Endodermal cell (in vitro differentiated cells): ENCODE measurements around the gene CSTA. TPM values are rescaled to one million over a fixed set of nuclear protein-coding genes. Genes with fewer than 3 reads are reported as not detected.

Source experiments
- DNase-seq: peaks from one replicate; pipeline ENCODE4 v3.0.0-alpha.2; 2017
- H3K27ac ChIP-seq: 2 replicates; pipeline ENCODE4 v1.5.1; 2013; ENCODE audit warnings: mild to moderate bottlenecking, low read depth, low read length, moderate library complexity
- H3K27me3 ChIP-seq: 2 replicates; pipeline ENCODE4 v1.6.1; 2013; ENCODE audit warnings: mild to moderate bottlenecking, low read length, moderate library complexity; ENCODE audit not compliant: insufficient read depth, control insufficient read depth, poor library complexity, severe bottlenecking
- H3K36me3 ChIP-seq: 2 replicates; pipeline ENCODE4 v1.7.0; 2013; ENCODE audit warnings: mild to moderate bottlenecking, low read length, moderate library complexity; ENCODE audit not compliant: control insufficient read depth, insufficient read depth
- H3K4me1 ChIP-seq: one replicate; pipeline ENCODE4 v1.7.0; 2013; ENCODE audit warnings: low read length; ENCODE audit not compliant: control insufficient read depth, insufficient read depth
- H3K4me3 ChIP-seq: 2 replicates; pipeline ENCODE4 v1.5.1; 2013; ENCODE audit warnings: mild to moderate bottlenecking, low read length, moderate library complexity
- H3K9ac ChIP-seq: 2 replicates; pipeline ENCODE4 v1.6.1; 2013; ENCODE audit warnings: mild to moderate bottlenecking, low read length, moderate library complexity; ENCODE audit not compliant: poor library complexity, severe bottlenecking; ENCODE audit errors: extremely low read depth
- H3K9me3 ChIP-seq: 2 replicates; pipeline ENCODE4 v1.6.1; 2013; ENCODE audit warnings: mild to moderate bottlenecking, low read length, moderate library complexity; ENCODE audit not compliant: control insufficient read depth
- H3K27ac Mint-ChIP-seq: 2 replicates; pipeline ENCODE4 v1.8.0; 2020; ENCODE audit warnings: mixed read lengths
- H3K27me3 Mint-ChIP-seq: 2 replicates; pipeline ENCODE4 v1.8.0; 2021; ENCODE audit warnings: mild to moderate bottlenecking, mixed read lengths; ENCODE audit not compliant: insufficient read depth
- H3K36me3 Mint-ChIP-seq: 2 replicates; pipeline ENCODE4 v1.8.0; 2020; ENCODE audit warnings: low read depth, mixed read lengths
- H3K4me1 Mint-ChIP-seq: 2 replicates; pipeline ENCODE4 v1.8.0; 2020; ENCODE audit warnings: mixed read lengths
- H3K4me3 Mint-ChIP-seq: 2 replicates; pipeline ENCODE4 v1.8.0; 2020; ENCODE audit warnings: mild to moderate bottlenecking, moderate library complexity, mixed read lengths
- H3K9me3 Mint-ChIP-seq: 2 replicates; pipeline ENCODE4 v1.8.0; 2020; ENCODE audit warnings: mild to moderate bottlenecking, mixed read lengths
- whole genome bisulfite sequencing, 2 experiments: methylation state at CpG; one replicate each; pipeline versions ENCODE4 v1.1.5 to v1.1.7; 2013; ENCODE audit warnings: missing lambda C conversion rate in 2 of 2, mixed read lengths in 1 of 2; ENCODE audit not compliant: insufficient coverage in 1 of 2, insufficient read length in 1 of 2; 5-methylcytosine and 5-hydroxymethylcytosine counted together
- total RNA-seq, 2 donors: library from RNA; stranded (reverse); fragmentation: NEBNext Ultra II Directional in 1 of 2; extraction: Animal tissue kit (Norgen Biotek cat#: 25700) in 1 of 2; gene quantifications; 2 replicates in 1 of 2; 3 replicates in 1 of 2; pipeline ENCODE4 v1.2.1, GENCODE V29; 2021
- TF ChIP-seq, protein P1 (sequence below): fragments of 200-600 bp; sonication (generic); conservative IDR thresholded peaks from 2 replicates; pipeline ENCODE4 v1.5.0; 2021; ENCODE audit warnings: antibody characterized with exemption, mild to moderate bottlenecking

The CSTA gene
- total RNA-seq, 2 donors from 2014 or later: not detected

DNA sequence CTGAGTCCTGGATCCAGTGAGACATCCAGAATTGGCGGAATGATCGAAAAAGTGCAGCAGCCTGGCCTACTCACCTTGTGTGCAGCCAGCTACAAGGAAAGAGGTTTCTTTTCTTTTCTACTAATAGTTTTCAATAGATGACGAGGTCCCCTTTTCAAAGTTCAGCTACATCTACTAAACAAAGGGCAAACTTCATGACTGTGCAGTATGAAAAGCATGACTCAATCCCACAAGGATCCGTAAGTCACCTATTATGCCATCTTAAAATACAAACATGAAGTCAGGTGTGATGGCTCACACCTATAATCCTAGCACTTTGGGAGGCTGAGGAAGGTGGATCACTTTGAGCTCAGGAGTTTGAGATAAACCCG is 41.3 kb downstream of the CSTA start:
- 94 to 98% methylated on average over 4 to 5 of the region's 5 CpGs for WGBS, 2 experiments
- Histone ChIP-seq H3K9me3 (no peaks in the 10 kb centered on the region), H3K4me1 (peaks cover 5% of the 10 kb centered on the region), H3K9ac (no peak overlapping the region), H3K27me3 (no peaks in the 10 kb centered on the region), H3K36me3 (peaks cover 65% of the 10 kb centered on the region), H3K27ac (no peak overlapping the region), H3K4me3 (no peak overlapping the region)
- Mint-ChIP-seq H3K4me1 (peaks cover 41% of the 10 kb centered on the region), H3K36me3 (peaks cover 46% of the 10 kb centered on the region), H3K27ac (no peak overlapping the region), H3K27me3 (no peaks in the 10 kb centered on the region), H3K4me3 (no peak overlapping the region), H3K9me3 (no peaks in the 10 kb centered on the region)
- TF ChIP-seq, protein P1, sequence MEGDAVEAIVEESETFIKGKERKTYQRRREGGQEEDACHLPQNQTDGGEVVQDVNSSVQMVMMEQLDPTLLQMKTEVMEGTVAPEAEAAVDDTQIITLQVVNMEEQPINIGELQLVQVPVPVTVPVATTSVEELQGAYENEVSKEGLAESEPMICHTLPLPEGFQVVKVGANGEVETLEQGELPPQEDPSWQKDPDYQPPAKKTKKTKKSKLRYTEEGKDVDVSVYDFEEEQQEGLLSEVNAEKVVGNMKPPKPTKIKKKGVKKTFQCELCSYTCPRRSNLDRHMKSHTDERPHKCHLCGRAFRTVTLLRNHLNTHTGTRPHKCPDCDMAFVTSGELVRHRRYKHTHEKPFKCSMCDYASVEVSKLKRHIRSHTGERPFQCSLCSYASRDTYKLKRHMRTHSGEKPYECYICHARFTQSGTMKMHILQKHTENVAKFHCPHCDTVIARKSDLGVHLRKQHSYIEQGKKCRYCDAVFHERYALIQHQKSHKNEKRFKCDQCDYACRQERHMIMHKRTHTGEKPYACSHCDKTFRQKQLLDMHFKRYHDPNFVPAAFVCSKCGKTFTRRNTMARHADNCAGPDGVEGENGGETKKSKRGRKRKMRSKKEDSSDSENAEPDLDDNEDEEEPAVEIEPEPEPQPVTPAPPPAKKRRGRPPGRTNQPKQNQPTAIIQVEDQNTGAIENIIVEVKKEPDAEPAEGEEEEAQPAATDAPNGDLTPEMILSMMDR: no peak
- no peak for DNase-seq

- Histone ChIP-seq H3K27ac (no peak overlapping the region), H3K9me3 (no peaks in the 10 kb centered on the region), H3K27me3 (no peaks in the 10 kb centered on the region), H3K4me3 (no peak overlapping the region), H3K36me3 (peaks cover 32% of the 10 kb centered on the region), H3K9ac (no peak overlapping the region), H3K4me1 (no peaks in the 10 kb centered on the region)
- 83% methylated on average over 1 of the region's 1 CpG; no CpG with 5 or more reads in 1 of the 2 experiments for WGBS, 2 experiments
- Mint-ChIP-seq H3K9me3 (no peaks in the 10 kb centered on the region), H3K4me3 (no peak overlapping the region), H3K27me3 (no peaks in the 10 kb centered on the region), H3K36me3 (peaks cover 16% of the 10 kb centered on the region), H3K27ac (no peak overlapping the region), H3K4me1 (peaks cover 5% of the 10 kb centered on the region)
- no peak for DNase-seq
- TF ChIP-seq, protein P1: no peak
Observed at GRCh38 chr3:122374034-122374433, 49.0 kb downstream of the CSTA start.

GRCh38 chr3:122377975-122378374 is 52.9 kb downstream of the CSTA start:
- Mint-ChIP-seq H3K27me3 (no peaks in the 10 kb centered on the region), H3K36me3 (peaks cover 6% of the 10 kb centered on the region), H3K27ac (no peak overlapping the region), H3K4me1 (peaks cover 5% of the 10 kb centered on the region), H3K9me3 (no peaks in the 10 kb centered on the region), H3K4me3 (no peak overlapping the region)
- H3K27me3 ChIP-seq: no peaks in the 10 kb centered on the region
- DNase-seq: no peak
- H3K27ac ChIP-seq: no peak overlapping the region
- TF ChIP-seq, protein P1: no peak
- no peaks in the 10 kb centered on the region for H3K36me3 ChIP-seq
- 93 to 100% methylated on average over 4 of the region's 4 CpGs for WGBS, 2 experiments
- H3K9ac ChIP-seq: no peak overlapping the region
- no peak overlapping the region for H3K4me3 ChIP-seq
- no peaks in the 10 kb centered on the region for H3K9me3 ChIP-seq
- no peaks in the 10 kb centered on the region for H3K4me1 ChIP-seq
